T1000 (cell line): ENCODE measurements around the gene COL24A1.

Experiments
- DNase-seq: peaks from one replicate; lab custom pipeline; 2025; ENCODE audit warnings: mixed read lengths; lab: John Stamatoyannopoulos, UW

COL24A1 gene

GRCh38 chr1:85683292-85684025 lies 473.1 kb downstream of the COL24A1 start:
- DNase-seq: no peak

DNA sequence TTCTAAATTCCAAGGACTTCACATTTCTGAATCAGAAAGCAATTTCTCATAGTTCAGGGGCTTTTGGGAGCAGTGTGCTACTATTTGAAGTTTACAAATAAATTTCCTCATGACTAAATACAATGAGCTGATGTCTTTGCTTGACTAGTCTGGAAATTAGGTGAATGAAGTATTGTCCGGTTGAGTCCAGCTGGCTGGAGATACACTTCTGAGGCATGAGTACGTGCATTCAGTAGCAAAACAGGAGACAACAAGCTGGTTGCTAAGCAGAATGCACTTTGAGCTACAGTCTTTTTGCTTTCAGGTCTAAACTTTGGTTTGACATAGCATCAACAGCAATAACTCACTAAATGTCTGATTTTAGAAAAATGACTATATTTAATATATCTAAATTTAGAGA lies 475.5 kb downstream of the COL24A1 start:
- no peak for DNase-seq
